Naive thymus-derived CD4-positive, alpha-beta T cell (primary cell): Measurements from ENCODE around the gene ELOVL1. TPM values are rescaled to one million over a fixed set of nuclear protein-coding genes. Genes with fewer than 3 reads are reported as not detected.

Source experiments
- ATAC-seq: fragments of 150-1000 bp; cut with Tn5 transposase; 2 replicates; pipeline ENCODE4 v1.10.0; 2021; ENCODE audit warnings: mild to moderate bottlenecking, moderate library complexity
- CTCF ChIA-PET: fragments of 350-600 bp; sonication (Branson Sonifier 250); formaldehyde crosslinking; loops from one replicate; lab custom pipeline; 2021; ENCODE audit warnings: antibody characterized with exemption; lab: Charles Lee
- POLR2A ChIA-PET: fragments of 350-600 bp; sonication (Branson Sonifier 250); formaldehyde crosslinking; loops from one replicate; lab custom pipeline; 2021; ENCODE audit warnings: antibody characterized with exemption, inconsistent platforms; lab: Charles Lee
- DNase-seq, 9 donors: peaks; one replicate each; pipeline versions ENCODE4 v3.0.0 to v3.0.0-alpha.2; 2020 to 2022; ENCODE audit warnings: mixed read lengths in 1 of 9
- H3K27ac ChIP-seq: one replicate; pipeline ENCODE4 v1.7.0; 2013; ENCODE audit warnings: mild to moderate bottlenecking, low read depth, low read length, moderate library complexity
- H3K27me3 ChIP-seq, 2 donors: one replicate each; pipeline ENCODE4 v1.7.0; 2013; ENCODE audit warnings: low read length in 2 of 2, mild to moderate bottlenecking in 2 of 2, moderate library complexity in 2 of 2; ENCODE audit not compliant: control insufficient read depth in 2 of 2, insufficient read depth in 2 of 2
- H3K36me3 ChIP-seq, 3 experiments: 1 replicate in 2 of 3; 2 replicates in 1 of 3; pipeline ENCODE4 v1.7.0; 2013; ENCODE audit warnings: low read length in 3 of 3, mild to moderate bottlenecking in 3 of 3, moderate library complexity in 1 of 3; ENCODE audit not compliant: insufficient read depth in 3 of 3, control insufficient read depth in 2 of 3
- H3K4me1 ChIP-seq, 2 donors: one replicate each; pipeline ENCODE4 v1.7.0; 2013; ENCODE audit warnings: low read length in 2 of 2, mild to moderate bottlenecking in 2 of 2, moderate library complexity in 1 of 2; ENCODE audit not compliant: control insufficient read depth in 2 of 2, insufficient read depth in 2 of 2
- H3K4me3 ChIP-seq: 2 replicates; pipeline ENCODE4 v1.7.0; 2013; ENCODE audit warnings: mild to moderate bottlenecking, low read length
- H3K9me3 ChIP-seq, 3 experiments: 1 replicate in 2 of 3; 2 replicates in 1 of 3; pipeline ENCODE4 v1.7.0; 2013; ENCODE audit warnings: low read length in 3 of 3; ENCODE audit not compliant: control insufficient read depth in 2 of 3
- H3K27ac Mint-ChIP-seq, 9 donors: one replicate each; pipeline ENCODE4 v1.8.0; 2020 to 2022; ENCODE audit warnings: mixed read lengths in 9 of 9, mild to moderate bottlenecking in 8 of 9, moderate library complexity in 5 of 9, inconsistent platforms in 2 of 9
- H3K27me3 Mint-ChIP-seq, 5 donors: one replicate each; pipeline ENCODE4 v1.8.0; 2021 to 2022; ENCODE audit warnings: mixed read lengths in 5 of 5, mild to moderate bottlenecking in 1 of 5
- H3K36me3 Mint-ChIP-seq, 5 donors: one replicate each; pipeline ENCODE4 v1.8.0; 2020 to 2022; ENCODE audit warnings: mixed read lengths in 5 of 5, mild to moderate bottlenecking in 3 of 5, inconsistent platforms in 1 of 5
- H3K4me1 Mint-ChIP-seq, 7 donors: one replicate each; pipeline ENCODE4 v1.8.0; 2020 to 2022; ENCODE audit warnings: mixed read lengths in 7 of 7, mild to moderate bottlenecking in 3 of 7, inconsistent platforms in 1 of 7
- H3K4me3 Mint-ChIP-seq, 10 donors: one replicate each; pipeline ENCODE4 v1.8.0; 2020 to 2022; ENCODE audit warnings: mild to moderate bottlenecking in 10 of 10, mixed read lengths in 10 of 10, moderate library complexity in 6 of 10, inconsistent platforms in 2 of 10
- H3K9me3 Mint-ChIP-seq, 11 donors: one replicate each; pipeline ENCODE4 v1.8.0; 2020 to 2022; ENCODE audit warnings: mixed read lengths in 11 of 11, mild to moderate bottlenecking in 4 of 11, inconsistent platforms in 1 of 11, moderate library complexity in 1 of 11
- intact Hi-C, 2 donors: fragments of 100-400 bp; cut with micrococcal nuclease; formaldehyde crosslinking; loops; one replicate each; pipeline ENCODE4 v1.15.1; 2023
- microRNA-seq: library from miRNA; unstranded; fragments of <30 nt; microRNA quantifications from one replicate; pipeline ENCODE4 v1.2.0, GENCODE V29; 2022; ENCODE audit warnings: borderline microRNAs expressed
- polyA plus RNA-seq, 2 donors: library from polyadenylated mRNA; unstranded; fragments of 300-500 nt; fragmentation: Illumina TruSeq; gene quantifications; one replicate each; pipeline ENCODE4 v1.2.3, GENCODE V29; 2021
- total RNA-seq, 6 experiments: library from RNA in 5 of 6; stranded (reverse) in 5 of 6; gene quantifications; 1 replicate in 5 of 6; 2 replicates in 1 of 6; pipeline ENCODE4 v1.2.3 and lab custom pipeline; 2021 to 2026

The ELOVL1 gene
- total and polyA plus RNA-seq, 7 experiments from 2014 or later = 25.9 to 65.3 (median 34.6) TPM

DNA sequence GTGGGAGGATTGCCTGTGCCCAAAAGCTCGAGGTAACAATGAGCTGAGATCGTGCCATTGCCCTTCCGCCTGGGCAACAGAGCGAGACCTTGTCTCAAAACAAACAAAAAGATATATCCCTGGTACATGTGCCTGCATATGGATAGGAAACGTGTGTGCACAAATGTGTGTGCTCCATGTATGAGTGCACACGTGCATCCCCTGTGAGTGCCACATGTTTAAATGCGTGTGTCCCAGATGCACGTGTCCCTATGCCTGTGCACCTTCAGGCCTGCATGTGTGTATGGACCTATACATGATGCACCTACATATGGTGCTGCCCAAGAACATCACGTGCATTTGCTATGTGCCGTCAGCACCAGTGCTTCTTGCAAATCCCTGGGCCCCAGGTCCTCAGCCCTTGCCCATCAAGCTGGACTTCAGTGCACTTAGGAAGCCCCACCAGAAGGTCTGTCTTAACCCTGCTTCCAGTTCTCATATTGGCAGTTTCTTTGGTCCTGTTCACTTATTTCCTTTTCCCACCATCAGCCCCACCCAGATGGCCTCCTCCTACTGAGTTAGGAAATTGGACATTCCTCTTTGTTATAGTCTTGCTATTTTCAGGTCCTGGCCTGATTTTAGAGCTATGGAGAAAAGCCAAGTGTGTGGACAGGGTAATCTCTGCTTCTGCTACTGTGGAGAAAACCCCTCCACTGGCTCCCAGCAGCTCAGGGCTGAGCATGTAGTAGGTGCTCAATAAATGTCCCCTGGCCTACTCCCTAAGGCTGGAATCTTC is 51.7 kb downstream of the ELOVL1 start:
- no peak overlapping the region for H3K4me3 ChIP-seq
- no peaks in the 10 kb centered on the region for H3K9me3 ChIP-seq
- CTCF ChIA-PET = interaction anchor here (0.8 kb wide), 1 partner anchor 86 kb away, joined by 3 read pairs; no protein-coding TSS in a partner anchor
- POLR2A ChIA-PET = no interaction called here
- no peak overlapping the region for H3K27ac Mint-ChIP-seq
- H3K4me1 Mint-ChIP-seq = peaks cover 0 to 8% (median 0%) of the 10 kb centered on the region in 7 donors
- intact Hi-C loops = no loop called here
- H3K4me1 ChIP-seq = no peaks in the 10 kb centered on the region
- no peak overlapping the region for H3K27ac ChIP-seq
- DNase-seq (no peak), ATAC-seq (no peak)
- H3K36me3 ChIP-seq = no peaks in the 10 kb centered on the region
- H3K4me3 Mint-ChIP-seq = no peak overlapping the region
- no peaks in the 10 kb centered on the region for H3K9me3 Mint-ChIP-seq
- no peaks in the 10 kb centered on the region for H3K27me3 ChIP-seq
- H3K36me3 Mint-ChIP-seq = no peaks in the 10 kb centered on the region
- no peaks in the 10 kb centered on the region for H3K27me3 Mint-ChIP-seq

DNA sequence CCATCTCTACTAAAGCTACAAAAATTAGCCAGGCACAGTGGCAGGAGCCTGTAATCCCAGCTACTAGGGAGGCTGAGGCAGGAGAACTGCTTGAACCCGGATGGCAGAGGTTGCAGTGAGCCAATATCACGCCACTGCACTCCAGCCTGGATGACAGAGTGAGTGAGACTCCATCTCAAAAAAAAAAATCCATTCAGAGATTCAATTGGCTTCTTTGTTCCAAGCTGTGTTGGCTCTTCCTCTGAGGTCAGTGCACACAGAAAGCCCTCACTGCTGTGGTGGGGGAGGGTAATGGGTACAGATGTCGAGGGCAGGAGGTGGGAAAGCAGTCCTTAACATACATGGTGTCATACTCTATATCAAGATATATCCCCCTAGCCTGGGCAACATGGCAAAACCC is 52.3 kb downstream of the ELOVL1 start:
- ATAC-seq (no peak), DNase-seq (no peak)
- H3K36me3 ChIP-seq = no peaks in the 10 kb centered on the region
- no peaks in the 10 kb centered on the region for H3K27me3 ChIP-seq
- no peak overlapping the region for H3K4me3 Mint-ChIP-seq
- H3K36me3 Mint-ChIP-seq = no peaks in the 10 kb centered on the region
- H3K4me3 ChIP-seq = no peak overlapping the region
- peaks cover 0 to 8% (median 0%) of the 10 kb centered on the region in 7 donors for H3K4me1 Mint-ChIP-seq
- H3K4me1 ChIP-seq = no peaks in the 10 kb centered on the region
- no peaks in the 10 kb centered on the region for H3K9me3 Mint-ChIP-seq
- CTCF ChIA-PET = interaction anchor here (0.8 kb wide), 1 partner anchor 85 kb away, joined by 3 read pairs; no protein-coding TSS in a partner anchor
- H3K9me3 ChIP-seq = no peaks in the 10 kb centered on the region
- no peak overlapping the region for H3K27ac ChIP-seq
- POLR2A ChIA-PET = no interaction called here
- H3K27me3 Mint-ChIP-seq = no peaks in the 10 kb centered on the region
- intact Hi-C loops = no loop called here
- H3K27ac Mint-ChIP-seq = no peak overlapping the region

DNA sequence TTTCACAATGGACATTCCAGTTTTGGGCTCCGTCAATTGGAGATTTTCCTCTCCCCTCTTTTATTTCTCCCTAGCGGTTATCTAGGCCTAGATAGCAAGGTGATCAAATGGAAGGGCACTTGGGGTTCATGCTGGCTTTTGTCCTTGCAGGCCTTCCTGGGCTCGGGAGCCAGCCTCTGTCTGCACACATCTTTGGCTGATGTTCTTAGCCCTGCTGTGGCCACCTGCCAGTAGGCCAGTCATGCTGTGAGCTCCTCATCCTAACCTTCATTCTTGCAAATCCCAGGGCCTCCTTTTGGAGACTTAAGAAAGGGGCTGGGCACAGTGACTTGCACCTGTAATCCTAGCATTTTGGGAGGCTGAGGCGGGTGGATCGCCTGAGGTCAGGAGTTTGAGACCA is 53.6 kb downstream of the ELOVL1 start:
- Mint-ChIP-seq H3K27me3 (no peaks in the 10 kb centered on the region), H3K9me3 (no peaks in the 10 kb centered on the region), H3K27ac (no peak overlapping the region), H3K4me3 (no peak overlapping the region), H3K36me3 (no peaks in the 10 kb centered on the region), H3K4me1 (peaks cover 0 to 4% (median 0%) of the 10 kb centered on the region in 7 donors)
- intact Hi-C loops = no loop called here
- ATAC-seq (no peak), DNase-seq (no peak)
- Histone ChIP-seq H3K4me1 (no peaks in the 10 kb centered on the region), H3K36me3 (no peaks in the 10 kb centered on the region), H3K27ac (no peak overlapping the region), H3K27me3 (no peaks in the 10 kb centered on the region), H3K4me3 (no peak overlapping the region), H3K9me3 (no peaks in the 10 kb centered on the region)
- ChIA-PET POLR2A (no interaction called here), CTCF (no interaction called here)

- ChIA-PET POLR2A (no interaction called here), CTCF (no interaction called here)
- no peak for ATAC-seq
- H3K27ac ChIP-seq = no peak overlapping the region
- intact Hi-C loops = no loop called here
- no peak overlapping the region for H3K4me3 Mint-ChIP-seq
- no peak overlapping the region for H3K4me3 ChIP-seq
- no peak overlapping the region for H3K27ac Mint-ChIP-seq
- H3K36me3 Mint-ChIP-seq = no peaks in the 10 kb centered on the region
- H3K9me3 Mint-ChIP-seq = no peaks in the 10 kb centered on the region
- H3K27me3 Mint-ChIP-seq = peaks cover 0 to under 1% (median 0%) of the 10 kb centered on the region in 5 donors
- H3K4me1 Mint-ChIP-seq = peaks cover 0 to 4% (median 0%) of the 10 kb centered on the region in 7 donors
- no peak for DNase-seq
- no peaks in the 10 kb centered on the region for H3K4me1 ChIP-seq
- H3K27me3 ChIP-seq = no peaks in the 10 kb centered on the region
- no peaks in the 10 kb centered on the region for H3K9me3 ChIP-seq
- H3K36me3 ChIP-seq = no peaks in the 10 kb centered on the region
Observed at GRCh38 chr1:43313771-43314170, 54.0 kb downstream of the ELOVL1 start.

Small RNAs within 50 kb of the gene (microRNA-seq; reads per million reads assigned to microRNA genes)
- gene MIR6734 = not detected

Other genes with a start within 250 kb of the ELOVL1 start
- 10 to 100 TPM; 17.8 to 46.1 (median 22.7) TPM for gene EBNA1BP2, start 195.7 kb downstream of the ELOVL1 start, total RNA-seq
- 10 to 100 TPM; 51.9 to 56.5 TPM for gene EBNA1BP2, start 195.7 kb downstream of the ELOVL1 start, polyA plus RNA-seq
- gene CFAP57, start 195.7 kb downstream of the ELOVL1 start, total RNA-seq = under 1 TPM in 1 of 5 experiments, not detected in 4; 0.07 TPM
- not detected for gene CFAP57, start 195.7 kb downstream of the ELOVL1 start, polyA plus RNA-seq
- under 1 TPM in 1 of 5 experiments, not detected in 4; 0.21 TPM for gene TMEM125, start 98.0 kb downstream of the ELOVL1 start, total RNA-seq
- under 1 TPM in 1 of 2 donors, not detected in 1; 0.50 TPM for gene TMEM125, start 98.0 kb downstream of the ELOVL1 start, polyA plus RNA-seq
- not detected for gene C1orf210, start 82.4 kb downstream of the ELOVL1 start, total RNA-seq
- not detected for gene C1orf210, start 82.4 kb downstream of the ELOVL1 start, polyA plus RNA-seq
- 1 to 10 TPM in 1 of 5 experiments, under 1 TPM in 1, not detected in 3; 0.19 to 1.9 TPM for gene TIE1, start 67.0 kb downstream of the ELOVL1 start, total RNA-seq
- gene TIE1, start 67.0 kb downstream of the ELOVL1 start, polyA plus RNA-seq = not detected
- under 1 TPM in 2 of 5 experiments, not detected in 3; 0.21 to 0.98 TPM for gene MPL, start 30.2 kb downstream of the ELOVL1 start, total RNA-seq
- gene MPL, start 30.2 kb downstream of the ELOVL1 start, polyA plus RNA-seq = not detected
- 100 to 1,000 TPM in 1 of 5 experiments, 1 to 10 TPM in 1, under 1 TPM in 3; 0.38 to 101 (median 0.78) TPM for gene CDC20, start 9.0 kb downstream of the ELOVL1 start, total RNA-seq
- not detected for gene CDC20, start 9.0 kb downstream of the ELOVL1 start, polyA plus RNA-seq
- gene MED8, start 21.8 kb upstream of the ELOVL1 start, total RNA-seq = 10 to 100 TPM; 14.5 to 37.8 (median 30.1) TPM
- 10 to 100 TPM; 28.8 to 53.8 TPM for gene MED8, start 21.8 kb upstream of the ELOVL1 start, polyA plus RNA-seq
- gene SZT2, start 21.9 kb upstream of the ELOVL1 start, total RNA-seq = 100 to 1,000 TPM in 4 of 5 experiments, 10 to 100 TPM in 1; 80.5 to 153 (median 131) TPM
- 1 to 10 TPM; 4.4 to 8.9 TPM for gene SZT2, start 21.9 kb upstream of the ELOVL1 start, polyA plus RNA-seq
- 10 to 100 TPM; 15.8 to 29.3 (median 26.8) TPM for gene HYI, start 85.9 kb upstream of the ELOVL1 start, total RNA-seq
- gene HYI, start 85.9 kb upstream of the ELOVL1 start, polyA plus RNA-seq = 1 to 10 TPM; 4.4 to 5.6 TPM
- gene PTPRF, start 162.9 kb upstream of the ELOVL1 start, total RNA-seq = 1 to 10 TPM in 2 of 5 experiments, under 1 TPM in 1, not detected in 2; 0.49 to 2.3 (median 1.8) TPM
- gene PTPRF, start 162.9 kb upstream of the ELOVL1 start, polyA plus RNA-seq = not detected